IMR-90 (cell line): ENCODE data around the gene NFX1. TPM values are rescaled to one million over a fixed set of nuclear protein-coding genes. Genes with fewer than 3 reads are reported as not detected.
"Not testable (repeated sequence)": the region's sequence is repeated elsewhere in the genome, so short reads cannot be mapped to it uniquely, and the experiment has no call there.

Experiments
- ATAC-seq: fragments of 200-7000 bp; cut with Tn5 transposase; 2 replicates; pipeline ENCODE4 v1.9.1; 2020; ENCODE audit warnings: low read depth, mild to moderate bottlenecking, moderate library complexity
- BruUV-seq: library from RNA; stranded (reverse); fragments of 400-500 nt; replicated peaks from 2 replicates; lab custom pipeline; 2021; lab: Mats Ljungman, UMichigan
- CTCF ChIA-PET: fragments of 300-600 bp; formaldehyde crosslinking; extraction: SDS; loops from one replicate; lab custom pipeline; 2021; ENCODE audit warnings: antibody characterized with exemption; lab: Yijun Ruan, JAX
- POLR2A ChIA-PET: fragments of 300-600 bp; sonication (Branson Sonifier 250); formaldehyde crosslinking; loops from one replicate; lab custom pipeline; 2022; ENCODE audit warnings: antibody characterized with exemption; ENCODE audit not compliant: unreplicated experiment; lab: Charles Lee
- DNase-seq: peaks from one replicate; pipeline ENCODE4 v3.0.0; 2013
- H2AFZ ChIP-seq: replicated peaks from 2 replicates; pipeline ENCODE3; 2013; ENCODE audit warnings: low read length, mild to moderate bottlenecking; ENCODE audit not compliant: poor library complexity
- H2AK5ac ChIP-seq: 2 replicates; pipeline ENCODE4 v1.6.1; 2013; ENCODE audit warnings: low read depth, low read length, inconsistent platforms
- H2AK9ac ChIP-seq: replicated peaks from 2 replicates; pipeline ENCODE3; 2013; ENCODE audit warnings: mild to moderate bottlenecking, low read depth, low read length, moderate library complexity; ENCODE audit not compliant: poor library complexity
- H2BK120ac ChIP-seq: 2 replicates; pipeline ENCODE4 v1.6.1; 2013; ENCODE audit warnings: low read depth, low read length, inconsistent platforms
- H2BK15ac ChIP-seq: 3 replicates; pipeline ENCODE4 v1.6.1; 2013; ENCODE audit warnings: low read depth, low read length, inconsistent platforms
- H2BK20ac ChIP-seq: 2 replicates; pipeline ENCODE4 v1.6.1; 2013; ENCODE audit warnings: low read depth, mild to moderate bottlenecking, inconsistent platforms, low read length, moderate library complexity
- H2BK5ac ChIP-seq: 2 replicates; pipeline ENCODE4 v1.6.1; 2013; ENCODE audit warnings: mild to moderate bottlenecking, low read depth, low read length, inconsistent platforms; ENCODE audit not compliant: poor library complexity, severe bottlenecking
- H3K14ac ChIP-seq: replicated peaks from 2 replicates; pipeline ENCODE4 v1.6.1; 2013; ENCODE audit warnings: low read depth, low read length, inconsistent platforms
- H3K18ac ChIP-seq: 2 replicates; pipeline ENCODE4 v1.6.1; 2013; ENCODE audit warnings: low read depth, low read length, control low read depth
- H3K23ac ChIP-seq: 2 replicates; pipeline ENCODE4 v1.6.1; 2013; ENCODE audit warnings: low read depth, low read length, inconsistent platforms
- H3K27ac ChIP-seq: 2 replicates; pipeline ENCODE4 v1.5.1; 2013; ENCODE audit warnings: mild to moderate bottlenecking, control low read depth, low read length; ENCODE audit not compliant: insufficient read depth
- H3K27me3 ChIP-seq: 2 replicates; pipeline ENCODE4 v1.6.1; 2013; ENCODE audit warnings: low read length; ENCODE audit not compliant: control insufficient read depth, insufficient read depth
- H3K36me3 ChIP-seq: 2 replicates; pipeline ENCODE4 v1.6.1; 2013; ENCODE audit warnings: low read length, mixed read lengths; ENCODE audit not compliant: control insufficient read depth, insufficient read depth
- H3K4ac ChIP-seq: 2 replicates; pipeline ENCODE4 v1.6.1; 2013; ENCODE audit warnings: low read depth, low read length, inconsistent platforms
- H3K4me1 ChIP-seq: 2 replicates; pipeline ENCODE4 v1.6.1; 2013; ENCODE audit warnings: low read length, mixed read lengths; ENCODE audit not compliant: control insufficient read depth, insufficient read depth
- H3K4me2 ChIP-seq: 2 replicates; pipeline ENCODE4 v1.6.1; 2013; ENCODE audit warnings: low read depth, mild to moderate bottlenecking, control low read depth, low read length, moderate library complexity
- H3K4me3 ChIP-seq: 2 replicates; pipeline ENCODE4 v1.5.1; 2013; ENCODE audit warnings: low read depth, mild to moderate bottlenecking, control low read depth, low read length, moderate library complexity; ENCODE audit not compliant: insufficient read depth
- H3K56ac ChIP-seq: 2 replicates; pipeline ENCODE4 v1.6.1; 2013; ENCODE audit warnings: low read length, inconsistent platforms; ENCODE audit not compliant: insufficient read depth; ENCODE audit errors: extremely low read depth
- H3K79me1 ChIP-seq, 2 experiments: 2 replicates each; pipeline ENCODE4 v1.6.1; 2013; ENCODE audit warnings: low read length in 2 of 2, inconsistent platforms in 1 of 2, low read depth in 1 of 2
- H3K9ac ChIP-seq: 2 replicates; pipeline ENCODE4 v1.6.1; 2013; ENCODE audit warnings: low read depth, low read length, control low read depth
- H3K9me1 ChIP-seq: 2 replicates; pipeline ENCODE4 v1.6.1; 2013; ENCODE audit warnings: low read length, inconsistent platforms; ENCODE audit not compliant: insufficient read depth
- H3K9me3 ChIP-seq: 2 replicates; pipeline ENCODE4 v1.6.1; 2013; ENCODE audit warnings: low read length; ENCODE audit not compliant: control insufficient read depth, insufficient read depth
- H4K20me1 ChIP-seq: 2 replicates; pipeline ENCODE4 v1.6.1; 2013; ENCODE audit warnings: low read length, inconsistent platforms; ENCODE audit not compliant: insufficient read depth
- H4K5ac ChIP-seq: 2 replicates; pipeline ENCODE4 v1.6.1; 2013; ENCODE audit warnings: mild to moderate bottlenecking, low read depth, low read length, control low read depth
- H4K8ac ChIP-seq, 2 experiments: 2 replicates each; pipeline ENCODE4 v1.6.1; 2013; ENCODE audit warnings: low read depth in 2 of 2, low read length in 2 of 2, control low read depth in 1 of 2, inconsistent platforms in 1 of 2
- H4K91ac ChIP-seq: 2 replicates; pipeline ENCODE4 v1.6.1; 2013; ENCODE audit warnings: low read depth, low read length, inconsistent platforms; ENCODE audit not compliant: insufficient read depth
- WGBS, 2 experiments: methylation state at CpG; one replicate each; pipeline versions ENCODE4 v1.1.5 to v1.1.7; 2013; ENCODE audit warnings: missing lambda C conversion rate in 2 of 2; ENCODE audit not compliant: insufficient read length in 1 of 2; ENCODE audit errors: extremely low coverage in 2 of 2; 5-methylcytosine and 5-hydroxymethylcytosine counted together
- dilution Hi-C: fragments of 300-500 bp; cut with HindIII; formaldehyde crosslinking; loops from one replicate; pipeline ENCODE4 v1.14.3; 2018; ENCODE audit warnings: low sequenced_read_pairs; ENCODE audit not compliant: unreplicated experiment
- in situ Hi-C: fragments of 300-500 bp; cut with MboI; formaldehyde crosslinking; loops from 3 replicates; pipeline ENCODE4 v1.14.3; 2019; ENCODE audit warnings: low sequenced_read_pairs, inconsistent platforms, mixed read lengths
- intact Hi-C: fragments of 100-400 bp; cut with micrococcal nuclease; formaldehyde crosslinking; loops from 2 replicates; pipeline ENCODE4 v1.10.0; 2022
- polyA plus RNA-seq, 3 experiments: library from polyadenylated mRNA; depleted of rRNA; stranded (reverse); fragments of >200 nt; gene quantifications; 2 replicates each; pipeline ENCODE4 v1.2.3, GENCODE V29; 2012; ENCODE audit warnings: low replicate concordance in 1 of 3
- total RNA-seq: library from RNA; depleted of rRNA; stranded (reverse); fragments of >200 nt; gene quantifications from 2 replicates; pipeline ENCODE4 v1.2.3, GENCODE V29; 2012

The NFX1 gene
- total and polyA plus RNA-seq, 2 of the 4 experiments (the other 2 are of a cell fraction) = 27.0 to 36.0 TPM

DNA sequence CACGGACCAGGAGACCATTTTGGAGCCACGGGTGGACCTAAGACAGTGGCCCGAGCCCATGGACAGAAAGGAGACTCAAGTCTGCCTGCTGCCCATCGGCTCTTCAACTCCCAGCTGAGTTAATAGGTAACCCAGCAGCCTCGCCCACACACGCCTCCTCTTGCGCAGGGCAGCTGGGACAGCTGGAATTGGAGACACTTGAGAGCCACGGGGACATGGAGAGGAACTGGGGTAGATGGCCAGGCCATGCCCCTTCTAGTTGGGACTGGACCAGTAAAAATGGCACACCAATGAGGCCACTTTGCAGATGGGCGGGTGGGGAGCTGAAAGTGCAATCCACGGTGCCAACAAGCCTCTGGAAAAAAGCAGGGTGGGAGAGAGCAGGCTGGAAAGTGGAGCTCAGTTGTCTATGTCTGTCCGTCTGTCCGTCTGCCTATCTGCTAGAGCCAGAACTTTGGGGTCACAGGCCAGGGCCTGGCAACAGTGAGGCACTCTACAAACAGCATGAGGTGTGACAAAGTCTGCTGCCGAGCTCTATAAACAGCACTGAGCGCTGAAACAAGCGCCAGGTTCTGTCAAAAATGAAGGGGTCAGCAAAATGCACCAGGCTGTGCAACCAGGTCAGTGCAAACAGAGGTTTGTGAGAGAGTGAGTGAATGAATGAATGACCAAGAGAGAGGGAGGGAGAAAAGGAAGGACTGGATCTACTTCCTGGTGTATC is 105.0 kb downstream of the NFX1 start:
- H3K9me1 ChIP-seq, H2BK15ac ChIP-seq, in situ Hi-C loops, H3K14ac ChIP-seq, H2AFZ ChIP-seq, H3K27me3 ChIP-seq, H3K23ac ChIP-seq, ATAC-seq, CTCF ChIA-PET, H3K4me2 ChIP-seq, H3K27ac ChIP-seq, intact Hi-C loops, H4K8ac ChIP-seq, H4K20me1 ChIP-seq, H2BK20ac ChIP-seq, H4K91ac ChIP-seq, H3K4me3 ChIP-seq, H2BK5ac ChIP-seq, H3K9me3 ChIP-seq, dilution Hi-C loops, H3K79me1 ChIP-seq, H3K36me3 ChIP-seq, H2AK9ac ChIP-seq, POLR2A ChIA-PET, H3K9ac ChIP-seq, BruUV-seq, H3K4ac ChIP-seq, DNase-seq, H2BK120ac ChIP-seq, H3K18ac ChIP-seq, H4K5ac ChIP-seq, H3K56ac ChIP-seq: not testable (repeated sequence)
- WGBS, 2 experiments = 89% methylated on average over 5 of the region's 15 CpGs; no CpG with 5 or more reads in 1 of the 2 experiments
- H3K4me1 ChIP-seq = peaks cover 12% of the 10 kb centered on the region
- H2AK5ac ChIP-seq = peak overlapping the region; percentile 39; the same call in 1 of the 2 replicates

- H4K5ac ChIP-seq, H4K91ac ChIP-seq, CTCF ChIA-PET, H4K20me1 ChIP-seq, H3K79me1 ChIP-seq, H3K56ac ChIP-seq, H2BK5ac ChIP-seq, H3K23ac ChIP-seq, H3K18ac ChIP-seq, H2BK15ac ChIP-seq, H3K27me3 ChIP-seq, H2AK5ac ChIP-seq, dilution Hi-C loops, ATAC-seq, H3K4me1 ChIP-seq, H4K8ac ChIP-seq, DNase-seq, in situ Hi-C loops, BruUV-seq, H2BK120ac ChIP-seq, H3K4ac ChIP-seq, H3K36me3 ChIP-seq, H3K9ac ChIP-seq, H2BK20ac ChIP-seq, H2AK9ac ChIP-seq, H3K4me2 ChIP-seq, H3K27ac ChIP-seq, H3K14ac ChIP-seq, H3K9me1 ChIP-seq, H3K9me3 ChIP-seq, H3K4me3 ChIP-seq, POLR2A ChIA-PET, intact Hi-C loops, H2AFZ ChIP-seq: not testable (repeated sequence)
- no CpG with 5 or more reads among the region's 4 CpGs for WGBS, 2 experiments
Observed at GRCh38 chr9:33397801-33398200, 107.5 kb downstream of the NFX1 start.
